ENCODE data around the gene PRR12.

GRCh38 chr19:49642492-49643035, 51.6 kb downstream of the PRR12 start:
- TF ChIP-seq TAF1 (IDR thresholded peaks at IDR 0.05; ENCODE audit: low read depth, low read length) (no peak), POLR2A (IDR thresholded peaks at IDR 0.05; ENCODE audit: low read depth, low read length) (no peak), POLR2AphosphoS5 (IDR thresholded peaks at IDR 0.05; ENCODE audit: low read depth, low read length) (no peak)

Data from GM12891 (cell line).